DND-41 (cell line): Measurements from ENCODE around the gene PCDHA7.
"Not testable (repeated sequence)": the region's sequence is repeated elsewhere in the genome, so short reads cannot be mapped to it uniquely, and the experiment has no call there.

ENCODE experiments used
- ATAC-seq: fragments of 200-7000 bp; cut with Tn5 transposase; 3 replicates; pipeline ENCODE4 v1.9.1; 2021; ENCODE audit warnings: low read depth; ENCODE audit not compliant: insufficient read depth
- DNase-seq: peaks from one replicate; pipeline ENCODE4 v3.0.0-alpha.2; 2020
- H2AFZ ChIP-seq: 2 replicates; pipeline ENCODE4 v1.6.0; 2012; ENCODE audit warnings: low read depth, low read length
- H3K27ac ChIP-seq: 2 replicates; pipeline ENCODE4 v1.5.1; 2012; ENCODE audit warnings: low read length, inconsistent platforms
- H3K27me3 ChIP-seq: fragments of 200-600 bp; sonication (generic); 2 replicates; pipeline ENCODE4 v1.6.0; 2012; ENCODE audit warnings: low read length, mild to moderate bottlenecking, inconsistent platforms; ENCODE audit not compliant: insufficient read depth, poor library complexity
- H3K36me3 ChIP-seq: 2 replicates; pipeline ENCODE4 v1.5.1; 2012; ENCODE audit warnings: low read length, inconsistent platforms; ENCODE audit not compliant: insufficient read depth
- H3K4me1 ChIP-seq: 2 replicates; pipeline ENCODE4 v1.5.1; 2012; ENCODE audit warnings: mild to moderate bottlenecking, low read length; ENCODE audit not compliant: insufficient read depth
- H3K4me2 ChIP-seq: 2 replicates; pipeline ENCODE4 v1.6.0; 2012; ENCODE audit warnings: mild to moderate bottlenecking, moderate library complexity, low read length, inconsistent platforms; ENCODE audit not compliant: insufficient read depth
- H3K4me3 ChIP-seq, 2 experiments: fragments of 200-600 bp in 1 of 2; shearing (Covaris generic) in 1 of 2; 2 replicates each; pipeline ENCODE4 v1.5.1; 2012 to 2016; ENCODE audit warnings: inconsistent platforms in 2 of 2, low read length in 2 of 2, mild to moderate bottlenecking in 2 of 2, low read depth in 1 of 2, moderate library complexity in 1 of 2
- H3K79me2 ChIP-seq: 2 replicates; pipeline ENCODE4 v1.6.0; 2012; ENCODE audit warnings: low read length, inconsistent platforms; ENCODE audit not compliant: insufficient read depth
- H3K9ac ChIP-seq: 2 replicates; pipeline ENCODE4 v1.6.0; 2012; ENCODE audit warnings: low read depth, mild to moderate bottlenecking, inconsistent platforms, low read length, moderate library complexity
- H3K9me3 ChIP-seq: 2 replicates; pipeline ENCODE4 v1.5.1; 2012; ENCODE audit warnings: low read length, moderate library complexity, mild to moderate bottlenecking, inconsistent platforms; ENCODE audit not compliant: insufficient read depth, severe bottlenecking
- H4K20me1 ChIP-seq: 2 replicates; pipeline ENCODE4 v1.6.0; 2012; ENCODE audit warnings: low read length; ENCODE audit not compliant: insufficient read depth
- EZH2 ChIP-seq: IDR thresholded peaks from 3 replicates; pipeline ENCODE4 v1.6.1; 2012; ENCODE audit warnings: borderline replicate concordance, low read depth, mild to moderate bottlenecking, moderate library complexity, low read length, inconsistent platforms; ENCODE audit not compliant: severe bottlenecking
- TF ChIP-seq, protein P1 (sequence below): IDR thresholded peaks from 2 replicates; pipeline ENCODE4 v1.5.1; 2012; ENCODE audit warnings: borderline replicate concordance, low read length, moderate library complexity, mild to moderate bottlenecking; ENCODE audit not compliant: poor library complexity, severe bottlenecking; ENCODE audit errors: extremely low read depth

The PCDHA7 gene

DNA sequence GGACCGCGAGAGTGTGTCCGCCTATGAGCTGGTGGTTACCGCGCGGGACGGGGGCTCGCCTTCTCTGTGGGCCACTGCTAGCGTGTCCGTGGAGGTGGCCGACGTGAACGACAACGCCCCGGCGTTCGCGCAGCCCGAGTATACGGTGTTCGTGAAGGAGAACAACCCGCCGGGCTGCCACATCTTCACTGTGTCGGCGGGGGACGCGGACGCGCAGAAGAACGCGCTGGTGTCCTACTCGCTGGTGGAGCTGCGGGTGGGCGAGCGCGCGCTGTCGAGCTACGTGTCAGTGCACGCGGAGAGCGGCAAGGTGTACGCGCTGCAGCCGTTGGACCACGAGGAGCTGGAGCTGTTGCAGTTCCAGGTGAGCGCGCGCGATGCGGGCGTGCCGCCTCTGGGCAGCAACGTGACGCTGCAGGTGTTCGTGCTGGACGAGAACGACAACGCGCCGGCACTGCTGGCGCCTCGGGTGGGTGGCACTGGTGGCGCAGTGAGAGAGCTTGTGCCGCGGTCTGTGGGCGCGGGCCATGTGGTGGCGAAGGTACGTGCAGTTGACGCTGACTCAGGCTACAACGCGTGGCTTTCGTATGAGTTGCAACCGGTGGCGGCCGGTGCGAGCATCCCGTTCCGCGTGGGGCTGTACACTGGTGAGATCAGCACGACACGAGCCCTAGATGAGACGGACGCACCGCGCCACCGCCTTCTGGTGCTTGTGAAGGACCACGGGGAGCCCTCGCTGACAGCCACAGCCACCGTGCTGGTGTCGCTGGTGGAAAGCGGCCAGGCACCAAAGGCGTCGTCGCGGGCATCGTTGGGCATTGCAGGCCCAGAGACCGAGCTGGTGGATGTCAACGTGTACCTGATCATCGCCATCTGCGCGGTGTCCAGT lies 1.8 kb downstream of the PCDHA7 start:
- no peaks in the 10 kb centered on the region for H3K36me3 ChIP-seq
- H3K4me1 ChIP-seq = no peaks in the 10 kb centered on the region
- no peak overlapping the region for H3K4me3 ChIP-seq
- H3K79me2 ChIP-seq = no peaks in the 10 kb centered on the region
- DNase-seq (no peak), ATAC-seq (no peak)
- H3K9me3 ChIP-seq = no peaks in the 10 kb centered on the region
- no peak overlapping the region for H3K27ac ChIP-seq
- H4K20me1 ChIP-seq = no peaks in the 10 kb centered on the region
- H3K27me3 ChIP-seq = no peaks in the 10 kb centered on the region
- no peak overlapping the region for H3K9ac ChIP-seq
- H3K4me2 ChIP-seq = no peak overlapping the region
- TF ChIP-seq, protein P1, sequence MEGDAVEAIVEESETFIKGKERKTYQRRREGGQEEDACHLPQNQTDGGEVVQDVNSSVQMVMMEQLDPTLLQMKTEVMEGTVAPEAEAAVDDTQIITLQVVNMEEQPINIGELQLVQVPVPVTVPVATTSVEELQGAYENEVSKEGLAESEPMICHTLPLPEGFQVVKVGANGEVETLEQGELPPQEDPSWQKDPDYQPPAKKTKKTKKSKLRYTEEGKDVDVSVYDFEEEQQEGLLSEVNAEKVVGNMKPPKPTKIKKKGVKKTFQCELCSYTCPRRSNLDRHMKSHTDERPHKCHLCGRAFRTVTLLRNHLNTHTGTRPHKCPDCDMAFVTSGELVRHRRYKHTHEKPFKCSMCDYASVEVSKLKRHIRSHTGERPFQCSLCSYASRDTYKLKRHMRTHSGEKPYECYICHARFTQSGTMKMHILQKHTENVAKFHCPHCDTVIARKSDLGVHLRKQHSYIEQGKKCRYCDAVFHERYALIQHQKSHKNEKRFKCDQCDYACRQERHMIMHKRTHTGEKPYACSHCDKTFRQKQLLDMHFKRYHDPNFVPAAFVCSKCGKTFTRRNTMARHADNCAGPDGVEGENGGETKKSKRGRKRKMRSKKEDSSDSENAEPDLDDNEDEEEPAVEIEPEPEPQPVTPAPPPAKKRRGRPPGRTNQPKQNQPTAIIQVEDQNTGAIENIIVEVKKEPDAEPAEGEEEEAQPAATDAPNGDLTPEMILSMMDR = no peak
- TF ChIP-seq EZH2 = no peak
- no peak overlapping the region for H2AFZ ChIP-seq

DNA sequence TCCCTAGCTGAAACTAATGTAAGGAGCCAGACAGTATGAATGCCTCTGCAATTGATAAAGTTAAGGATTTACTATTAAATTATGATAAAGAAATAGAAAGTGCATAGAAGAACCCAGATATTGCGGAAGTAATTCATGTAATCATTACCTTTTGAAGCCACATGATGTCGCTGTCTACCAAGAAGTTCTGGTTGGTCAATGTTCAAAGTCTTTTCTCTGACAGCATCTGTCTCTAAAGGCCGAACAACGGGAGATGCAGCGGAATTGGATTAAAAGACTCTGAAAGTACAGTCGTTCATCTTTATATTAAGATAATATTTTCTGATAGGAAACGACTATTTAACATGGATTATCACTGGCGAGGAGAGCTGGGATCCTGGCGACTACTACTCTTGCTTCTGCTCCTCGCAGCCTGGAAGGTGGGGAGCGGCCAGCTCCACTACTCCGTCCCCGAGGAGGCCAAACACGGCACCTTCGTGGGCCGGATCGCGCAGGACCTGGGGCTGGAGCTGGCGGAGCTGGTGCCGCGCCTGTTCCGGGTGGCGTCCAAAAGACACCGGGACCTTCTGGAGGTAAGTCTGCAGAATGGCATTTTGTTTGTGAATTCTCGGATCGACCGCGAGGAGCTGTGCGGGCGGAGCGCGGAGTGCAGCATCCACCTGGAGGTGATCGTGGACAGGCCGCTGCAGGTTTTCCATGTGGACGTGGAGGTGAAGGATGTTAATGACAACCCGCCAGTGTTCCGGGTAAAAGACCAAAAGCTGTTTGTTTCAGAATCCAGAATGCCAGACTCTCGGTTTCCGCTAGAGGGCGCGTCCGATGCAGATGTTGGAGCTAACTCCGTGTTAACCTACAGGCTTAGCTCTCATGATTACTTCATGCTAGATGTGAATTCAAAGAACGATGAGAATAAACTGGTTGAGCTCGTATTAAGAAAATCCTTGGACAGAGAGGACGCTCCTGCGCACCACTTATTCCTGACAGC lies 7.2 kb downstream of the PCDHA7 start, which contains the start of gene PCDHA8:
Gene PCDHA8 (plus strand): TSS at position 210 of the 985 bp plus-strand sequence. CDS start 135 bp downstream, at position 345.
- no peak within 1 kb of the TSS for H2AFZ ChIP-seq
- no peaks in the 10 kb centered on the region for H3K9me3 ChIP-seq
- H3K4me3 ChIP-seq = no peak within 1 kb of the TSS
- H3K36me3 ChIP-seq = no peaks in the 10 kb centered on the region
- no peak for TF ChIP-seq EZH2
- TF ChIP-seq, protein P1 = peak; percentile 58
- H3K27me3 ChIP-seq = no peaks in the 10 kb centered on the region
- H4K20me1 ChIP-seq = no peaks in the 10 kb centered on the region
- ATAC-seq (no peak), DNase-seq (no peak)
- H3K4me1 ChIP-seq = no peaks in the 10 kb centered on the region
- no peaks in the 10 kb centered on the region for H3K79me2 ChIP-seq
- no peak within 1 kb of the TSS for H3K4me2 ChIP-seq
- no peak within 1 kb of the TSS for H3K9ac ChIP-seq
- no peak within 1 kb of the TSS for H3K27ac ChIP-seq

DNA sequence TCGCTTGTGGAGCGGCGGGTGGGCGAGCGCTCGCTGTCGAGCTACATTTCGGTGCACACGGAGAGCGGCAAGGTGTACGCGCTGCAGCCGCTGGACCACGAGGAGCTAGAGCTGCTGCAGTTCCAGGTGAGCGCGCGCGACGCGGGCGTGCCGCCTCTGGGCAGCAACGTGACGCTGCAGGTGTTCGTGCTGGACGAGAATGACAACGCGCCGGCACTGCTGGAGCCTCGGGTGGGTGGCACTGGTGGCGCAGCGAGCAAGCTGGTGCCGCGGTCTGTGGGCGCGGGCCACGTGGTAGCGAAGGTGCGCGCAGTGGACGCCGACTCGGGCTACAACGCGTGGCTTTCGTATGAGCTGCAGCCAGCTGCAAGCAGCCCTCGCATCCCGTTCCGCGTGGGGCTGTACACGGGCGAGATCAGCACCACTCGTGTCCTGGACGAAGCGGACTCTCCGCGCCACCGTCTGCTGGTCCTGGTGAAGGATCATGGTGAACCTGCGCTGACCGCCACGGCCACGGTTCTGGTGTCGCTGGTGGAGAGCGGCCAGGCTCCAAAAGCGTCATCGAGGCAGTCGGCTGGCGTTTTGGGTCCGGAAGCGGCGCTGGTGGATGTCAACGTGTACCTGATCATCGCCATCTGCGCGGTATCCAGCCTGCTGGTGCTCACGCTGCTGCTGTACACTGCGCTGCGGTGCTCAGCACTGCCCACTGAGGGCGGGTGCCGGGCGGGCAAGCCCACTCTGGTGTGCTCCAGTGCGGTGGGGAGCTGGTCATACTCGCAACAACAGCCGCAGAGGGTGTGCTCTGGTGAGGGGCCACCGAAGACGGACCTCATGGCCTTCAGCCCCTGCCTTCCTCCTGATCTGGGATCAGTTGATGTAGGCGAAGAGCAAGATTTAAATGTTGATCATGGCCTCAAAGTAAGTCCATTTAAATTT lies 9.0 kb downstream of the PCDHA7 start:
- TF ChIP-seq, protein P1 = no peak
- TF ChIP-seq EZH2 = no peak
- Histone ChIP-seq H4K20me1 (no peaks in the 10 kb centered on the region), H3K27ac (no peak overlapping the region), H2AFZ (no peak overlapping the region), H3K36me3 (no peaks in the 10 kb centered on the region), H3K9ac (no peak overlapping the region), H3K27me3 (no peaks in the 10 kb centered on the region), H3K79me2 (no peaks in the 10 kb centered on the region), H3K4me2 (no peak overlapping the region), H3K9me3 (no peaks in the 10 kb centered on the region), H3K4me3 (no peak overlapping the region), H3K4me1 (no peaks in the 10 kb centered on the region)
- DNase-seq (no peak), ATAC-seq (no peak)

DNA sequence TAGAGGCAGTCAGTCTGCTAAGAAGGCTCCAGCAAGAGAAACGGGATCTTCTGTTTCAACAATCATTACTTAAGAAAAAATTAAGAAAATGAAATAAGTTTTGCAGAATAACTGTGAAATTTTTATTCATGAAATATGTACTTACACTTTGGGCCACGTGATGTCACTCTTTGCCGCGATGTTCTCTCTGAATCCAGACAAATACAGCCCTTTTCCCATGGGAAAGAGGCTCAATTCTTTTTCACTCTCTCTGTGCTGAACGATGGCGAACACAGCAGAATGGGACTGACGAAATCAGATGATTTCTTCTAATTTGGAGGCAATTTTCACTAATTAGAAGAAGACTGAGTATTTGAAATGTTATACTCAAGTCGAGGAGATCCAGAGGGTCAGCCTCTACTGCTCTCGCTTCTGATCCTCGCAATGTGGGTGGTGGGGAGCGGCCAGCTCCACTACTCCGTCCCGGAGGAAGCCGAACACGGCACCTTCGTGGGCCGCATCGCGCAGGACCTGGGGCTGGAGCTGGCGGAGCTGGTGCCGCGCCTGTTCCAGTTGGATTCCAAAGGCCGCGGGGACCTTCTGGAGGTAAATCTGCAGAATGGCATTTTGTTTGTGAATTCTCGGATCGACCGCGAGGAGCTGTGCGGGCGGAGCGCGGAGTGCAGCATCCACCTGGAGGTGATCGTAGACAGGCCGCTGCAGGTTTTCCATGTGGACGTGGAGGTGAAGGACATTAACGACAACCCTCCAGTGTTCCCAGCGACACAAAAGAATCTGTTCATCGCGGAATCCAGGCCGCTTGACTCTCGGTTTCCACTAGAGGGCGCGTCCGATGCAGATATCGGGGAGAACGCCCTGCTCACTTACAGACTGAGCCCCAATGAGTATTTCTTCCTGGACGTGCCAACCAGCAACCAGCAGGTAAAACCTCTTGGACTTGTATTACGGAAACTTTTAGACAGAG lies 14.4 kb downstream of the PCDHA7 start, which contains the start of gene PCDHA9:
Gene PCDHA9 (plus strand): TSS at position 244 of the 964 bp plus-strand sequence. CDS start 114 bp downstream, at position 358.
- not testable (repeated sequence) for H3K27ac ChIP-seq, ATAC-seq, H3K79me2 ChIP-seq, H3K4me1 ChIP-seq, H3K4me2 ChIP-seq, H3K4me3 ChIP-seq, H3K27me3 ChIP-seq, H4K20me1 ChIP-seq, DNase-seq, H2AFZ ChIP-seq, H3K9ac ChIP-seq, H3K9me3 ChIP-seq, H3K36me3 ChIP-seq
